ES-I3 (cell line): Measurements from ENCODE around the gene RAI14.

ENCODE experiments used
- H3K36me3 ChIP-seq: 2 replicates; pipeline ENCODE4 v1.6.1; 2013; ENCODE audit warnings: mild to moderate bottlenecking, low read length, control low read depth, moderate library complexity; ENCODE audit not compliant: insufficient read depth
- H3K4me1 ChIP-seq: 2 replicates; pipeline ENCODE4 v1.6.1; 2013; ENCODE audit warnings: mild to moderate bottlenecking, control low read depth, low read length; ENCODE audit not compliant: insufficient read depth
- H3K9ac ChIP-seq: 2 replicates; pipeline ENCODE4 v1.6.1; 2013; ENCODE audit warnings: low read depth, mild to moderate bottlenecking, low read length, moderate library complexity
- H3K9me3 ChIP-seq: 2 replicates; pipeline ENCODE4 v1.6.1; 2013; ENCODE audit warnings: mild to moderate bottlenecking, low read length, moderate library complexity; ENCODE audit not compliant: control insufficient read depth, insufficient read depth

Gene RAI14

GRCh38 chr5:34656700-34657273 is 659 bp downstream of the RAI14 start:
- H3K4me1 ChIP-seq = peaks cover 14% of the 10 kb centered on the region
- H3K9me3 ChIP-seq = no peaks in the 10 kb centered on the region
- H3K9ac ChIP-seq = peak overlapping the region; percentile 75
- H3K36me3 ChIP-seq = no peaks in the 10 kb centered on the region

DNA sequence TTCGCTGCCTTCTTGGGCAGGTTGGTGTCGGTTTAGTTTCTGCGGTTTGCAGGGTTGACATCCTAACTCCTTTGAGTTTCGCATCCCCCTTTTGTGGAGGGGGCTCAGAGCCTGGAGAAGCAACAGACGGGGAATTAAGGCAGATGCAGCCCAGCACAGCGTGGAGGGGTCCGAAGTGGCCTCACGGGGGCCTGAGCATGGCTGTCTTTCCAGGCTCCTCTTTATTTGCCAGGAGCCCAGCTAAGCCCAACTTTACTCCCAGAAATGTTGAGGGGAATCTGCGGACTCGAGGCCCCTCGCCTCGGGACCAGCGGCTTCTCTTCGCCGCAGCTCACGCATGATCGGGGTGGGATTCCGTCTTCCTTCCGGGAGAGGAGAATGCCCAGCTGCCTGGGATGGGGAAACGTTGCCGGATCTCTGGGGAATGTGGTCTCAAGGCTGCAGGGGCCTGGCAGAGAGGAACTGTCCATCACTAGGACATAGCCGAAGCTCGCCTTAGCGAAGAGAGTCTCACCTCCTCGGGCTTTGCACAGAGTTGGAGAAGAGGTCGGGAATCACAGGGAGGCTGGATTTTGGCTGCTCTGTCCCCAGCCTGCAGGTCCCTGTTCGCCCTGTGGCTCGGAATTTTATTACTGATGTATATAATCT is 1.3 kb downstream of the RAI14 start:
- Histone ChIP-seq H3K9ac (peak overlapping the region; percentile 75), H3K4me1 (peaks cover 14% of the 10 kb centered on the region), H3K9me3 (no peaks in the 10 kb centered on the region), H3K36me3 (no peaks in the 10 kb centered on the region)

DNA sequence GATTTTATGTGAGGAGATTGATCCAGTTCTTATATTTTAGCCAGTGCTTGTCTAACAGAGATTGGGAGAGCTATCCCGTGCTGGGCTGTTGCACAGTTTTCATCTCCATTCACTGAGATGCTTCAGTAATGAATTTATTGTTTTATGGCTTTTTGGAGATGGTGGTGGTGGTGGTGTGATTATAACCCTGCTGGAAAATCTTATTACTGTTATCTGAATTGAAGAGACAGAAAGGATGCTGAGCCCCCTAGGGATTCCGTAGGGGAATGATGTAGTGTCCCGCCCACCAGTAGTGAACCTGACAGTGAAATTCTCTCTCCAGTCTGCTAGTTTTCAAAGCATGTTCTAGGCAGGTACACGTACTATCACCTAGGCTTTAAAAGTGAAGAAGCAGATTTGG is 1.9 kb downstream of the RAI14 start:
- Histone ChIP-seq H3K9ac (peak overlapping the region; percentile 75), H3K36me3 (no peaks in the 10 kb centered on the region), H3K4me1 (peaks cover 14% of the 10 kb centered on the region), H3K9me3 (no peaks in the 10 kb centered on the region)

GRCh38 chr5:34659168-34659567 is 3.0 kb downstream of the RAI14 start:
- H3K9me3 ChIP-seq = no peaks in the 10 kb centered on the region
- H3K9ac ChIP-seq = no peak overlapping the region
- H3K4me1 ChIP-seq = peaks cover 14% of the 10 kb centered on the region
- H3K36me3 ChIP-seq = no peaks in the 10 kb centered on the region

DNA sequence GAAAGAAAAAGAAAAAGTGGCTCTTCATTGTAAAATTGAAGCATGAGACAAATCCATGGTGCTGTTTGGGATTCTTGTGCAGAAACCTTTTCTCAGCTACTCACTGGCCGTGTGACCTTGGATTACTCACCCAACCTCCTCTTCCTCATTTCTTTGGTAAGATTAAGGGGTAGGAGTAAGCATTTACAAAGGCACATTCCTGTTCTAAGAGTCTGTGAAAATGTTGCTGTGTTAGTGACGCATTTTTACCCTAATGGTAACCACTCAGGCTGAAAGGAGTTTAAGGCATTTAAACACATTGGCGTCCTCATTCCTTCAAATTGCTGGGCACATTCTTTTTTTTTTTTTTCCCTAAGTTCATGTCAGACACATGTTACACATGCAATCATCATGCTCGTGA is 4.3 kb downstream of the RAI14 start:
- Histone ChIP-seq H3K36me3 (no peaks in the 10 kb centered on the region), H3K9ac (no peak overlapping the region), H3K4me1 (peaks cover 7% of the 10 kb centered on the region), H3K9me3 (no peaks in the 10 kb centered on the region)

DNA sequence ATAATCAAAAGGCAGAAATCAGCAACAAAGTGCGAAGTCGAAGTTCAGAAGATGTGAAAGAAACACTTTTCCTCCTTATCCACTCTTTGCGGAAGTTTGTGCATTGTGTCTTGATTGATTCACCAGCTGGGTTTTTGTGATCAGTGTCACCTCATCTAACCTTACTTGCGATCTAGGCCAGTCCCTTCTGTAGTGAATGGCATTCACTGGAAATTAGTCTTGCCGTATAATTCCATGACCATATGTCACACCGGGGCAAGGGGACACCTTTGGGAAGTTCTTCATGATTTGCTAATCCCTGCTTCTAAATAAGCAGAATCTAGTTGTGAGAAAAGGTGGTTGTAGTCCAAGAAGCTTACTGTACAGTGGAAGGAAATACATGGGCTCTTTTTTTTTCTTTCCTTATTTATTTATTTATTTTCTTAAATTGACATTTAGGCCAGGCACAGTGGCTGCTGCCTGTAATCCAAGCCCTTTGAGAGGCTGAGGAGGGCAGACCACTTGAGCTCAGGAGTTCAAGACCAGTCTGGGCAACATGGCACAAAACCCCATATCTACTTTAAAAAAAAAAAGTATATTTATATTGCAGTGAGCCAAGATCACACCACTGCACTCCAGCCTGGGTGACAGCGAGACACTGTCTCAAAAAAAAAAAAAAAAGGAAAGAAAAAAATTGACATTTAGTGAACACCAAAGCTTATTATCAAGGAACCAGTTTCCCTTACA is 7.8 kb downstream of the RAI14 start:
- no peaks in the 10 kb centered on the region for H3K36me3 ChIP-seq
- no peak overlapping the region for H3K9ac ChIP-seq
- H3K4me1 ChIP-seq = peaks cover 4% of the 10 kb centered on the region
- no peaks in the 10 kb centered on the region for H3K9me3 ChIP-seq

GRCh38 chr5:34666392-34667080 is 10.4 kb downstream of the RAI14 start:
- Histone ChIP-seq H3K4me1 (peaks cover 10% of the 10 kb centered on the region), H3K9me3 (no peaks in the 10 kb centered on the region), H3K9ac (no peak overlapping the region), H3K36me3 (no peaks in the 10 kb centered on the region)

- Histone ChIP-seq H3K9me3 (no peaks in the 10 kb centered on the region), H3K36me3 (no peaks in the 10 kb centered on the region), H3K9ac (no peak overlapping the region), H3K4me1 (peaks cover 13% of the 10 kb centered on the region)
These were observed 11.6 kb downstream of the RAI14 start for GRCh38 chr5:34667705-34668104.

DNA sequence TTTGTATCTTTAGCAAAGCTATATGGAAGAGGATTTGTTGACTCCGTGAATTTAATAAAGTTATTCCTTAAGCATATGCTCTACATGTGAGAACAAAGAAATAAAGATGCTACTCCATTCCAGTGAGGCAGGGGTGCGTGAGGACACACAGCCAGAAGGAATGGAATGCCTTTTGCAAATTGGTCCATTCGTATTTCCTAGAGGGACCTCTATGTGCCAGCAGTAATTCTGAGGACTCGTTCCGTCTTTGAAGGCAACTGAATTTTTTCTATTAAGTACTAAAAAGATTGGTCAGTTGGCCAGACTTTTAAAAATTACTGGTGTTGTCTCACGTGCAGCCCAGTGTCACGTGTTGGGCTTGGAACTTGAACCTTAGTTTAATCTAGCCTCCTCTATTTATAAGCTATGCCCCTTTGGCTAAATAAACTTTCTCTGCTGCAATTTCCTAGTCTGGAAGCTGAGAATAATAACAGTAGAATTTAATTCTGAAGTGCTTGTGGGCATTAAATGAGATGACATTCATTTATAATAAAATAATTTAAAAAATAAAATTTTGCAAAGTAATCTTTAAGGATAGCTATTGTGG is 13.9 kb downstream of the RAI14 start:
- H3K9me3 ChIP-seq = no peaks in the 10 kb centered on the region
- H3K36me3 ChIP-seq = no peaks in the 10 kb centered on the region; the same call in 1 of the 2 replicates
- peaks cover 25% of the 10 kb centered on the region for H3K4me1 ChIP-seq
- H3K9ac ChIP-seq = no peak overlapping the region

- H3K9ac ChIP-seq = no peak overlapping the region
- no peaks in the 10 kb centered on the region; the same call in 1 of the 2 replicates for H3K36me3 ChIP-seq
These were observed 16.1 kb downstream of the RAI14 start for GRCh38 chr5:34672196-34672595.

GRCh38 chr5:34673463-34674125 is 17.5 kb downstream of the RAI14 start:
- Histone ChIP-seq H3K9me3 (no peaks in the 10 kb centered on the region), H3K9ac (no peak overlapping the region), H3K4me1 (peaks cover 28% of the 10 kb centered on the region), H3K36me3 (no peaks in the 10 kb centered on the region; the same call in 1 of the 2 replicates)

More at GRCh38 chr5:34672196-34672595, 16.1 kb downstream of the RAI14 start:
- H3K9me3 ChIP-seq = no peaks in the 10 kb centered on the region
- H3K4me1 ChIP-seq = peaks cover 25% of the 10 kb centered on the region

DNA sequence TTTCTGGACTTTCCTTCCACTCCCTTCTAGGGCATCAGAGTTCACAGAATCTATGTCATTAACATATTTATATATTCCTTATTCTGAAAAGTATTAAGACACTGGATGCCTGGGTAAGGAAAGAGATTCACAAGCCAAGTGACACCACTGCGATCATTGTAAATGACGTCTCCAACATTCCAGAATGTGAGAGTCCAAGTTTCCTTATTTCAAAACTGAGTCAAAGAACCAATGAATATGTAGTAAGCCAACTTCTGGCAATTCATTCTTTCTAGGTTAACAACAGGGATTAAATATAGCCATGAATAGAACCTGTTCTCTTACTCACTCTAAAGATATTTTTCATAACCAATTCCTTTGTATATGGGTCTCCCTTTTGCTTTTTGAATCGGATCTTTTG is 18.1 kb downstream of the RAI14 start:
- Histone ChIP-seq H3K36me3 (no peaks in the 10 kb centered on the region; the same call in 1 of the 2 replicates), H3K4me1 (peaks cover 34% of the 10 kb centered on the region), H3K9ac (no peak overlapping the region), H3K9me3 (no peaks in the 10 kb centered on the region)

DNA sequence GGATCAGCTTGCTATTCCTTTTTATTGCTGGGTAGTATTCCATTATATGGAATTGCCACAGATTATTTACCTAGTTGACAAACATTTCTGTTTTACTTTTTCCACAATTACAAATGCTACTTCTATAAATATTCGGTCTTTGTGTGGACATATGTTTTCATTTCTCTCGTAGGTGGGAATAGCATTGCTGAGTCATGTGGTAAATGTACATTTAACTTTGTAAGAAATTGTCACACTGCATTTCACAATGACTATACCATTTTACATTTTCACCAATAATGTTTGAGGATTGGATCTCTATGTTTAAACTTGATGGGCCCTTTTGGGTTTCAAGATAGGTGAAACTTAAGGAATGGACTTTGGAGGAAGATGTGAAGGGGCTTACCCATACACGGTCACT is 19.7 kb downstream of the RAI14 start:
- Histone ChIP-seq H3K36me3 (no peaks in the 10 kb centered on the region; the same call in 1 of the 2 replicates), H3K9ac (no peak overlapping the region), H3K4me1 (peaks cover 34% of the 10 kb centered on the region), H3K9me3 (no peaks in the 10 kb centered on the region)

- Histone ChIP-seq H3K9ac (no peak overlapping the region), H3K9me3 (no peaks in the 10 kb centered on the region), H3K36me3 (no peaks in the 10 kb centered on the region; the same call in 1 of the 2 replicates), H3K4me1 (peaks cover 33% of the 10 kb centered on the region)
These were observed 20.3 kb downstream of the RAI14 start for GRCh38 chr5:34676416-34676815.
